MCF 10A (cell line): Measurements from ENCODE around the gene TMEM97. TPM values are rescaled to one million over a fixed set of nuclear protein-coding genes. Genes with fewer than 3 reads are reported as not detected.

Source experiments
- BruUV-seq: library from RNA; stranded (reverse); fragments of 400-500 nt; replicated peaks from 2 replicates; lab custom pipeline; 2021; lab: Mats Ljungman, UMichigan
- CTCF ChIA-PET: fragments of 300-600 bp; sonication (Branson Sonifier 250); formaldehyde crosslinking; extraction: SDS; loops from one replicate; lab custom pipeline; 2021; ENCODE audit warnings: antibody characterized with exemption, inconsistent platforms; lab: Yijun Ruan, JAX
- POLR2A ChIA-PET: fragments of 300-600, 350-650 bp; sonication (Branson Sonifier 250); formaldehyde crosslinking; extraction: SDS; loops from one replicate; lab custom pipeline; 2020; ENCODE audit warnings: antibody characterized with exemption, inconsistent platforms; lab: Yijun Ruan, JAX
- DNase-seq: peaks from one replicate; pipeline ENCODE4 v3.0.0-alpha.2; 2018; ENCODE audit not compliant: unreplicated experiment
- H3K27ac Mint-ChIP-seq: one replicate; pipeline ENCODE4 v1.8.0; 2022; ENCODE audit warnings: mild to moderate bottlenecking, low read depth, mixed read lengths; ENCODE audit not compliant: unreplicated experiment
- H3K27me3 Mint-ChIP-seq: one replicate; pipeline ENCODE4 v1.8.0; 2022; ENCODE audit warnings: mixed read lengths; ENCODE audit not compliant: insufficient read depth, unreplicated experiment
- H3K36me3 Mint-ChIP-seq: one replicate; pipeline ENCODE4 v1.8.0; 2022; ENCODE audit warnings: mild to moderate bottlenecking, moderate library complexity, mixed read lengths; ENCODE audit not compliant: insufficient read depth, unreplicated experiment
- H3K4me1 Mint-ChIP-seq: one replicate; pipeline ENCODE4 v1.8.0; 2022; ENCODE audit warnings: mixed read lengths; ENCODE audit not compliant: insufficient read depth, unreplicated experiment
- H3K4me3 Mint-ChIP-seq: one replicate; pipeline ENCODE4 v1.8.0; 2022; ENCODE audit warnings: mild to moderate bottlenecking, moderate library complexity, mixed read lengths; ENCODE audit not compliant: unreplicated experiment
- H3K9me3 Mint-ChIP-seq: one replicate; pipeline ENCODE4 v1.8.0; 2022; ENCODE audit warnings: mixed read lengths; ENCODE audit not compliant: unreplicated experiment
- CTCF ChIP-seq: fragments of 200-600 bp; IDR thresholded peaks from one replicate; pipeline ENCODE4 v1.8.0; 2022; ENCODE audit warnings: antibody characterized with exemption, mild to moderate bottlenecking; ENCODE audit not compliant: unreplicated experiment
- intact Hi-C: fragments of 100-400 bp; cut with micrococcal nuclease; formaldehyde crosslinking; loops from 2 replicates; pipeline ENCODE4 v1.14.1; 2022
- total RNA-seq: library from RNA; stranded (reverse); gene quantifications from 2 replicates; pipeline ENCODE4 v1.2.3, GENCODE V29; 2022

Gene TMEM97
- total RNA-seq, 1 experiment from 2014 or later = 12.1 TPM

- H3K27ac Mint-ChIP-seq = peak overlapping the region; percentile 97
- no peak for DNase-seq
- H3K4me1 Mint-ChIP-seq = peaks cover 41% of the 10 kb centered on the region
- H3K36me3 Mint-ChIP-seq = peaks cover 26% of the 10 kb centered on the region
- TSS peak; percentile 33 for BruUV-seq
- no peak for TF ChIP-seq CTCF
- H3K27me3 Mint-ChIP-seq = no peaks in the 10 kb centered on the region
- intact Hi-C loops = loop anchor here (5.0 to 10.0 kb wide), 4 partner anchors 83 to 210 kb away; no protein-coding TSS in a partner anchor
- H3K9me3 Mint-ChIP-seq = no peaks in the 10 kb centered on the region
- POLR2A ChIA-PET = interaction anchor here (0.6 to 4.2 kb wide), 24 partner anchors 9 to 1902 kb away, joined by 3 to 107 read pairs (median 6); partner anchors contain the start of genes ALDOC, PIGS, POLDIP2 and SDF2
- H3K4me3 Mint-ChIP-seq = peak overlapping the region; percentile 96
- CTCF ChIA-PET = interaction anchor here (0.6 to 2.4 kb wide), 12 partner anchors 23 to 680 kb away, joined by 3 to 10 read pairs (median 3); partner anchors contain the start of gene POLDIP2
These were observed 15.7 kb downstream of the TMEM97 start for GRCh38 chr17:28334666-28335200.

GRCh38 chr17:28335201-28335958, 16.4 kb downstream of the TMEM97 start, which contains the start of the genes IFT20 and TNFAIP1:
Gene IFT20 (minus strand): TSS chr17:28335472. CDS start chr17:28331985, 3,487 bp downstream.
Gene TNFAIP1 (plus strand): TSS chr17:28335761. CDS start chr17:28339522, 3,761 bp downstream.
- peaks cover 29% of the 10 kb centered on the region for H3K36me3 Mint-ChIP-seq
- CTCF ChIA-PET = interaction anchor here (0.6 to 1.8 kb wide), 17 partner anchors 10 to 681 kb away, joined by 3 to 9 read pairs (median 3); partner anchors contain the start of gene POLDIP2
- intact Hi-C loops = loop anchor here (5.0 to 10.0 kb wide), 4 partner anchors 82 to 209 kb away; no protein-coding TSS in a partner anchor
- BruUV-seq = no TSS peak
- no peaks in the 10 kb centered on the region for H3K27me3 Mint-ChIP-seq
- peak within 1 kb of the TSS; percentile 96 for H3K4me3 Mint-ChIP-seq
- peak within 1 kb of the TSS; percentile 97 for H3K27ac Mint-ChIP-seq
- POLR2A ChIA-PET = interaction anchor here (0.6 to 4.2 kb wide), 44 partner anchors 10 to 1902 kb away, joined by 3 to 107 read pairs (median 4); partner anchors contain the start of genes ALDOC, PIGS, POLDIP2 and RPL23A
- H3K9me3 Mint-ChIP-seq = no peaks in the 10 kb centered on the region
- peaks cover 41% of the 10 kb centered on the region for H3K4me1 Mint-ChIP-seq
- peak; percentile 99 for DNase-seq
- TF ChIP-seq CTCF = no peak

GRCh38 chr17:28335959-28336871, 17.2 kb downstream of the TMEM97 start:
- intact Hi-C loops = loop anchor here (5.0 to 10.0 kb wide), 4 partner anchors 81 to 209 kb away; no protein-coding TSS in a partner anchor
- ChIA-PET CTCF (interaction anchor here (0.8 to 1.8 kb wide), 11 partner anchors 10 to 681 kb away, joined by 3 to 6 read pairs (median 4); no protein-coding TSS in a partner anchor), POLR2A (interaction anchor here (0.7 to 4.2 kb wide), 35 partner anchors 10 to 1041 kb away, joined by 3 to 107 read pairs (median 5); partner anchors contain the start of genes ALDOC, PIGS, POLDIP2 and RPL23A)
- BruUV-seq = TSS peak; percentile 51
- peak overlapping the region; percentile 96 for H3K4me3 Mint-ChIP-seq
- H3K36me3 Mint-ChIP-seq = peaks cover 29% of the 10 kb centered on the region
- DNase-seq = peak; percentile 86
- H3K4me1 Mint-ChIP-seq = peaks cover 41% of the 10 kb centered on the region
- H3K27ac Mint-ChIP-seq = peak overlapping the region; percentile 97
- no peak for TF ChIP-seq CTCF
- no peaks in the 10 kb centered on the region for H3K9me3 Mint-ChIP-seq
- H3K27me3 Mint-ChIP-seq = no peaks in the 10 kb centered on the region
